CD4-positive, alpha-beta T cell treated with Interleukin-12 subunit alpha and Interleukin-12 subunit beta, for 1 hour (primary cell): ENCODE data around the gene POTEB3.
"Not testable (repeated sequence)": the region's sequence is repeated elsewhere in the genome, so short reads cannot be mapped to it uniquely, and the experiment has no call there.

Source experiments
- DNase-seq: peaks from one replicate; pipeline ENCODE4 v3.0.0-alpha.2; 2020

POTEB3 gene

GRCh38 chr15:21440399-21440798 lies at the start of gene POTEB3:
Gene POTEB3, minus strand, starts transcription at chr15:21440499. Its CDS starts 488 bp downstream, at chr15:21440011.
- DNase-seq = not testable (repeated sequence)

- not testable (repeated sequence) for DNase-seq
Measured at GRCh38 chr15:21453683-21454082, 13.4 kb upstream of the POTEB3 start.

- not testable (repeated sequence) for DNase-seq
Measured at GRCh38 chr15:21451920-21452563, 11.7 kb upstream of the POTEB3 start.

- DNase-seq = not testable (repeated sequence)
Measured at GRCh38 chr15:21451487-21451886, 11.2 kb upstream of the POTEB3 start.

GRCh38 chr15:21407366-21407765 lies 32.9 kb downstream of the POTEB3 start:
- not testable (repeated sequence) for DNase-seq

GRCh38 chr15:21401531-21401930 lies 38.8 kb downstream of the POTEB3 start:
- DNase-seq = not testable (repeated sequence)

GRCh38 chr15:21399111-21399510 lies 41.2 kb downstream of the POTEB3 start:
- not testable (repeated sequence) for DNase-seq

- not testable (repeated sequence) for DNase-seq
Measured at GRCh38 chr15:21398511-21398910, 41.8 kb downstream of the POTEB3 start.

GRCh38 chr15:21397656-21398055 lies 42.6 kb downstream of the POTEB3 start:
- DNase-seq = not testable (repeated sequence)

- DNase-seq = not testable (repeated sequence)
Measured at GRCh38 chr15:21397186-21397585, 43.1 kb downstream of the POTEB3 start.

- DNase-seq = not testable (repeated sequence)
Measured at GRCh38 chr15:21385961-21386360, 54.3 kb downstream of the POTEB3 start.

GRCh38 chr15:21383866-21384485 lies 56.3 kb downstream of the POTEB3 start:
- DNase-seq = not testable (repeated sequence)

GRCh38 chr15:21373682-21374081 lies 66.6 kb downstream of the POTEB3 start:
- DNase-seq = not testable (repeated sequence)

- not testable (repeated sequence) for DNase-seq
Measured at GRCh38 chr15:21369177-21369576, 71.1 kb downstream of the POTEB3 start.

- not testable (repeated sequence) for DNase-seq
Measured at GRCh38 chr15:21368625-21369024, 71.7 kb downstream of the POTEB3 start.
